ES-I3 (cell line): ENCODE measurements around the gene TMEM223.
A peak's percentile ranks its signal among the peaks of the same experiment; 100 is the strongest.
"Not testable (repeated sequence)": the region's sequence is repeated elsewhere in the genome, so short reads cannot be mapped to it uniquely, and the experiment has no call there.

Source experiments
- H3K36me3 ChIP-seq: 2 replicates; pipeline ENCODE4 v1.6.1; 2013; ENCODE audit warnings: mild to moderate bottlenecking, low read length, control low read depth, moderate library complexity; ENCODE audit not compliant: insufficient read depth
- H3K4me1 ChIP-seq: 2 replicates; pipeline ENCODE4 v1.6.1; 2013; ENCODE audit warnings: mild to moderate bottlenecking, control low read depth, low read length; ENCODE audit not compliant: insufficient read depth
- H3K9ac ChIP-seq: 2 replicates; pipeline ENCODE4 v1.6.1; 2013; ENCODE audit warnings: low read depth, mild to moderate bottlenecking, low read length, moderate library complexity
- H3K9me3 ChIP-seq: 2 replicates; pipeline ENCODE4 v1.6.1; 2013; ENCODE audit warnings: mild to moderate bottlenecking, low read length, moderate library complexity; ENCODE audit not compliant: control insufficient read depth, insufficient read depth

The TMEM223 gene, protein sequence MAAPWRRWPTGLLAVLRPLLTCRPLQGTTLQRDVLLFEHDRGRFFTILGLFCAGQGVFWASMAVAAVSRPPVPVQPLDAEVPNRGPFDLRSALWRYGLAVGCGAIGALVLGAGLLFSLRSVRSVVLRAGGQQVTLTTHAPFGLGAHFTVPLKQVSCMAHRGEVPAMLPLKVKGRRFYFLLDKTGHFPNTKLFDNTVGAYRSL

DNA sequence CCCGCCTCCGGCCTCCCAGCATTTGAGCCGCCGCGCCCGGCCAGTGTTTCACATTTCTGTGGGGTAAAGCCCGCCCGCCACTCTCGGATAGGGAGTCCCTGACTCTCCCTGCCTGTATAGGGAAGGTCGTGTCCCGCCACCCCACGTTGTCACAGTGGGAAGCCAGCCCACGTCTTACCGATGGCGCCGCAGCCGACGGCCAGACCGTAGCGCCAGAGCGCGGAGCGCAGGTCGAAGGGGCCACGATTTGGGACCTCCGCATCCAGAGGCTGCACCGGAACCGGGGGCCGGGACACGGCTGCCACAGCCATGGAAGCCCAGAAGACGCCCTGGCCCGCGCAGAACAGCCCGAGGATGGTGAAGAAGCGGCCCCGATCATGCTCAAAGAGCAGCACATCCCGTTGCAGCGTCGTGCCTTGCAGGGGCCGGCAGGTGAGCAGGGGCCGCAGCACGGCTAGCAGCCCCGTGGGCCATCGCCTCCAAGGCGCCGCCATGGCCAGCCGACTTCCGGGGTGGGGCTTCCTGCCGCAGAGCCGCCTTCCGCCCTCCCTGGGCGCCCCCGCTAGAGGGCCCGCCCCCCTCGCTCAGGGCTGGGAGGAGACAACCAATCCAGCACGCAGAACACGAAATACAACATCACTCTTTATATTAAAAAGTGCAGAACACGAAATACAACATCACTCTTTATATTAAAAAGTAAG lies at the start of gene TMEM223:
TMEM223 (minus strand) TSS at position 506 of the 701 bp plus-strand sequence; CDS start at position 494, 12 bp downstream.
- no peaks in the 10 kb centered on the region for H3K9me3 ChIP-seq
- peaks cover 3% of the 10 kb centered on the region for H3K36me3 ChIP-seq
- peak within 1 kb of the TSS; percentile 98 for H3K9ac ChIP-seq
- peaks cover 5% of the 10 kb centered on the region for H3K4me1 ChIP-seq

DNA sequence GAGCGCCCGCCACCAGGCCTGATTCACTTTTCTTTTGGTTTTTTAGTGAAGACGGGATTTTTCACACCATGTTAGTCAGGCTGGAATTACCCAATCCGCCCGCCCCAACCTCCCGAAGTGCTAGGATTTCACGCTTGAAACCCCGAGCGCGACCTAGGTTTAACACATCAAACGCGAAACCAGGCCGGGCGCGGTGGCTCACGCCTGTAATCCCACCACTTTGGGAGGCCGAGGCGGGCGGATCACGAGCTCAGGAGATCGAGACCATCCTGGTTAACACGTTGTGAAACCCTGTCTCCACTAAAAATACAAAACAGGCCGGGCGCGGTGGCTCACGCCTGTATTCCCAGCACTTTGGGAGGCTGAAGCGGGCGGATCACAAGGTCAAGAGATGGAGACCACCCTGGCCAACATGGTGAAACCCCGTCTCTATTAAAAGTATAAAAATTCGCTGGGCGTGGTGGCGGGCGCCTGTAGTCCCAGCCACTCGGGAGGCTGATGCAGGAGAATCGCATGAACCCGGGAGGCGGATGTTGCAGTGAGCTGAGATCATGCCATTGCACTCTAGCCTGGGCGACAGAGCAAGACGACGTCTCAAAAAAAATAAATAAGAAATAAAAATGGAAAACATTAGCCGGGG lies 49.0 kb upstream of the TMEM223 start:
- peak overlapping the region; percentile 75 for H3K9ac ChIP-seq
- not testable (repeated sequence) for H3K9me3 ChIP-seq, H3K36me3 ChIP-seq, H3K4me1 ChIP-seq

DNA sequence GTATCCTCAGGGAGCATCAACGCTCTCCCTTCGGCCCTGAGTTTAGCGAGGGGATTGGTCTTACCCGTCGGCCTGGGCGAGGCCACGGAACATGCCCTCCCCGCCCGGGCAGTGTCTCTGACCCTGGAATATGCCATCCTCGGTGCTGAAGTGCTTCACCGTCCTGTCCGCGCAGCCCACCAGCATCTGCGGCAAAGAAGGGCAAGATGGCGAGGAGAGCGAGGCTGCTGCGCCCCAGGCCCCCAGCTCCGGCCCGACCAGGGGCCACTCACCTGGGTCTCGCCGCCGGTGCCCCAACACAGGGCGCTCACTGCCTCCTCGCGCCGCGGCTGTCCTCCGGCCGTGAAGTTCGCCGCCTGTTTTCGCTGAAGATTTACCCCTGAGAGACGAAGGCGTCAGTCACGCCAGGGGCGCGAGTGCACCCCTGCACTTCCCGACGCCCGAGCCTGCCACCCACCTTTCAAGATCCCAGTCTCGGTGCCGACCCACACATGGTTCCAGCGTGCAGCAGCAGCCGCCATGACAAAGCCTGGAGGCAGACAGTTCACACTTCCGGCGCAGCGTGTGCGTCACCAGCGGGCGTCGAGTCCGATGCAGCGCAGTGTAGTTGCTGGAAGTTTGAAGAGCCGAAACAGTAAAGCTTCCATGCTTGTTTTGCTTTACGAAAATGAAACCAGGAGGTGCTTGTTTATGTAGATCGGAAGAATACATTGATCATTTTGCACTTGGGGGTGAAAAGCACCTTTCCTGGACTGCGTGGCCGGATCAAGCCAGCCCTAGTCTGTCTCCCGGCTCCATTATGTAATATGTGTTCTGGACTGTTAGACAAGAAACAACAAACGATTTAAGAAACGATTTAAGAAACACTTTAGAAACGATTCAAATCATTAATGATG lies 47.5 kb upstream of the TMEM223 start, which contains the start of gene WDR74:
WDR74 (minus strand) TSS at position 541 of the 896 bp plus-strand sequence; CDS start at position 521, 20 bp downstream.
- H3K36me3 ChIP-seq = peaks cover 7% of the 10 kb centered on the region; the same call in 1 of the 2 replicates
- H3K4me1 ChIP-seq = no peaks in the 10 kb centered on the region
- H3K9me3 ChIP-seq = no peaks in the 10 kb centered on the region
- peak within 1 kb of the TSS; percentile 75 for H3K9ac ChIP-seq

DNA sequence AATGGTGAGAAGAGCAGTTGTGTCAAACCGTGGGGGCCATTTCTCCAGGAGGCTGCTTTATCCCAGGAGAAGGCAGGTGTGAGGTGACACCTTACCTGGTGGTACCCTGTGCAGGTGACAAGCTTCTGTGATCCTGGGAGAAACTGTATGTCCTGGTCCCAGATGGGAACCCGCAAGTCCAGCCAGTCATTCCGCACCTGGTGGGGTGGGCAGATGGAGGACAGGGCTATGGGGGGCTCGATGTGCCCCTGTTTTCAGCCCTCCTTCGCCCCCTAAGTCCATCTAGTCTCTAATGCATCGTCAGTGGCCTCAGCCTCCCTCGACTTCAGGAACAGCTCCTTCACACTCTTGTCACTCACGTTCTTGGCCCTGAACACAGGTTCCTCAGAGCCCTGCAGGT lies 43.5 kb upstream of the TMEM223 start:
- H3K9me3 ChIP-seq = no peaks in the 10 kb centered on the region
- peaks cover 3% of the 10 kb centered on the region; the same call in 1 of the 2 replicates for H3K4me1 ChIP-seq
- no peak overlapping the region for H3K9ac ChIP-seq
- H3K36me3 ChIP-seq = peaks cover 7% of the 10 kb centered on the region; the same call in 1 of the 2 replicates

DNA sequence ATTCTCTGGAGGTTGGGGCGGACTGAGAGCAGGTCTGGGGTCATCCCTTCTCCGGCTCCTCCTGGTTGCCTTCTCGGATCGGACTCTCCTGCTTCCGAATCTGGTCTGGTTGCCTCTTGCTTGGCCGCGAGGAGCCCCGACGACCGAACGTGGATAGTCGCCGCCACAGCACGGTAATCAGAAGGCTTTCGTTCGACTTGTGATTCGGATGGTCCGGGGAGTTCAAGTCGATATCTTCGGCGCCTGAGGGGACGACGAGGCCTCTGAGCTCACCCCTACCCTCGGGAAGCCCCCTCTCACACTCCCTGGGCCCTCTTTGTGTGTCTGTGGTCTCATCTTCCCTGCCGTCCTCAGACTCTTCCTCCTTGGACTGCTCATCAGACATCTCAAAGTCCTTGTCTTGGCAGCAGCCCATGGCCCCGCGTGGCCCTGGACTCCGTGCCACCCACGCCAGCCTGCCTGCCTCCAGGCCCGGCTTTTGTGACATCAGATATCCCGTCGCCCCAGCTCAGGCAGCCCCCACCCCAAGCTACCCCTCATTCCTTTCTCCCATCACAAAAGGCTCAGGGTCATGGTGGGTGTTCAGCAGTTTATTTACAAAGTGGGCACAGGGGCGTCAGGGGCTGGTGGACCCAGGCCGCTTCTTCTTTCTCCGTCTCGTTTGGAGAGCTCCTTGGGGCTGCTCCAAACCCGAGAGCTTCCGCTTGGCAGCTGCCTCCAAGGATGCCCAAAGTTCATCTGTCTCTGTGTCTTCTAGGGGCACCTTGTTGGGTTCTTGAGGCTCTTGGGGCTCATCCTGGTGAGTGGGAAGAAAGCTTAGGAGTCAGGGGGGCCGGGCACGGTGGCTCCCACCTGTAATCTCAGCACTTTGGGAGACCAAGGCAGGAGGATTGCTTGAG lies 40.8 kb upstream of the TMEM223 start, which contains the start of gene TEX54:
TEX54 (minus strand) TSS at position 506 of the 899 bp plus-strand sequence.
- Histone ChIP-seq H3K9me3 (no peaks in the 10 kb centered on the region), H3K4me1 (peaks cover 3% of the 10 kb centered on the region; the same call in 1 of the 2 replicates), H3K9ac (peak within 1 kb of the TSS; percentile 75), H3K36me3 (peaks cover 7% of the 10 kb centered on the region; the same call in 1 of the 2 replicates)

DNA sequence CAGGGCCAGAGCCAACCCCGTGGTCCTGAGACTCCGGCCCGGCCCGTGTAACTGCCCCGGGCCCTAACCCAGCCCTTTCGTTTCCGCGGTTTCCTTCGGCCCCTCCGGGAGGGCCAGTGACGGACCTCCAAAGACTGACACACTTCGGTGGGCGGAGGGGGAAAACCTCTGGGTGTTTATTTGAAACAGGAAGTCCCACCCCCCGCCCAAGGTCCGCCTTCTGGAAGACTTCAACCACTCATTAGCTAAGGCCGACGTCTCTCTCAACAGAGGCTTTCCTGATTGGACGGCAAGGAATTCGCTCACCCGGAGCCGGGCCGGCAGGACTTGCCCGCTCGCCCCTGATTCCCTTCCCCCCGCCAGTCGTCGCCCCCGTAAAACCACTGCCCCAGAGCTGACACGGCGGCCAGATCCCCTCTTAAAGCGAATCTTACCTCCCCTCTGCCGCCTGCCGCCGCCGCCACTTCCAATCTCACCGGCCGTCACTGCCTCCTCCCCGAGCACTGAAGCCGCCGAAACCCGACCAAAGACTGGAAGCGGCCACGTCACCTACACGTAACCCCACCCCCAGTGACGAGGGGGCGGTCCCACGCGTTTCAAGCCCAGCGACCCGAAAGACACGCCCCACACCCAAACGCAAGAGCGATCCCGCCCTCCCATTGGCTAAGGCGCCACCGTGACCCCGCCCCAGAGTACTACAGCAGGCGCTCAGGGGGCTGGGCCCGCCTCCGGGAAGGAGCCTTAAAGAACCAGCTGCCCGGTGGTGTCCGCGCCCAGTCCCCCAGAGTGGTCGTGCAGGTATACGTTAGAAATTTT lies 39.9 kb upstream of the TMEM223 start, which contains the start of gene STX5:
STX5 (minus strand) TSS at position 532 of the 816 bp plus-strand sequence. CDS start 808 bp downstream, outside the sequence.
- no peaks in the 10 kb centered on the region for H3K9me3 ChIP-seq
- H3K4me1 ChIP-seq = peaks cover 3% of the 10 kb centered on the region; the same call in 1 of the 2 replicates
- peak within 1 kb of the TSS; percentile 75 for H3K9ac ChIP-seq
- peaks cover 7% of the 10 kb centered on the region for H3K36me3 ChIP-seq

DNA sequence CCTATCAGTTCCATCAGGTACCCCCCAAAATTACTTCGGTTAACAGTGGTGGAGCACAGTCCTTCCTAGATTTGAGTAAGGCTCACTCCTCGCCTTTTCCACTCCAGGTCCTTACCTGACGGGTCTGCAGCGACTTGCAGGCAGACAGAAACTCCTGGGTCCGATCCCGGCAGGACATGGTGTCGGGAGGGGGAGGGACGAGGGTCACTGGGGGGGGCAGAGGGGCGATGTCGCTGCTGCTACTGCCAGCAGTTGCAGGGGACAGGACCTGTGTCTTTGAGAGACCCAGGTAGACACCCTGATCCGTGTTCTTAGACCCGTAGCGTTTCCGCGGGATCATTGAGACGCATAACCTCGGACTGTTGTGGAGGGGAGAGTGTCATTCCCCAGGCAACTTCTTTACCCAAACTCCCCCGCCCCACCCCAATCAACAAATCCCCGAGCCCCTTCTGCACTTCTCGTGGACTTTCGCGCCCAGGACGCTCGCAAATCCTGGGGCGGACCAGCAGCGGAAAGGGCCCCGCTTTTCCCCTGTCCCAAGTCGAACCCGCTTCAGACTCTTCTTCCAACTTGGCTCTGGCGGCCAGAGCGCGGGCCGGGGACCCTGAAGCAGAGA lies 39.2 kb upstream of the TMEM223 start:
- no peaks in the 10 kb centered on the region for H3K9me3 ChIP-seq
- peaks cover 3% of the 10 kb centered on the region; the same call in 1 of the 2 replicates for H3K4me1 ChIP-seq
- peak overlapping the region; percentile 75 for H3K9ac ChIP-seq
- H3K36me3 ChIP-seq = peaks cover 1% of the 10 kb centered on the region

DNA sequence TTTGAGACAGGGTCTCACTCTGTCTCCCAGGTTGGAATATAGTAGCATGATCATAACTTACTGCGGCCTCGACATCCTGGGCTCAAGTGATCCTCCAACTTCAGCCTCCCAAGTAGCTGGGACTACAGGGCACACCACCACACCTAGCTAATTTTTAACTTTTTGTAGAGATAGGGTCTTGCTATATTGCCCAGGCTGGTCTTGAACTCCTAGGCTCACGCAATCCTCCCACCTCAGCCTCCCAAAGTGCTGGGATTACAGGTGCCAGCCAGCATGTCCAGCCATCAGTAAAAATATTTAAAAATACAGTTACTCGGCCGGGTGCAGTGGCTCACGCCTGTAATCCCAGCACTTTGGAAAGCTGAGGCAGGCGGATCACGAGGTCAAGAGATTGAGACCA lies 36.3 kb upstream of the TMEM223 start:
- not testable (repeated sequence) for H3K4me1 ChIP-seq, H3K9ac ChIP-seq, H3K9me3 ChIP-seq
- peaks cover 18% of the 10 kb centered on the region for H3K36me3 ChIP-seq

DNA sequence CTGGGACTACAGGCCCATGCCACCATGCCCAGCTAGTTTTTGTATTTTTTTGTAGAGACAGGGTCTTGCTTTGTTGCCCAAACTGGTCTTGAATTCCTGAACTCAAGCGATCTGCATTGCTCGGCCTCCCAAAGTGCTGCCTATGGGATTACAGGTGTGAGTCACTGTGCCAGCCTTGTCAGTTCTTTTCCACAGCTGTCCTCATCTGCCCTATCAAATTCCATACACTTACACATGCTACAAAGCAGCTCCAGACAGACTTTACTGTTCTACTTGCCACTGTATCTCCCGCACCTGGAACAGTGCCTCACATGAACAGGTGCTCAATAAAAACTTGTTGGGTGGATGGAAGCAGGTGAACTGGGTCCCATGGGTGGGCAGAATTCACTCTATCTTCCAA lies 31.9 kb upstream of the TMEM223 start:
- Histone ChIP-seq H3K4me1 (no peaks in the 10 kb centered on the region), H3K9me3 (no peaks in the 10 kb centered on the region), H3K9ac (no peak overlapping the region), H3K36me3 (peaks cover 24% of the 10 kb centered on the region)

DNA sequence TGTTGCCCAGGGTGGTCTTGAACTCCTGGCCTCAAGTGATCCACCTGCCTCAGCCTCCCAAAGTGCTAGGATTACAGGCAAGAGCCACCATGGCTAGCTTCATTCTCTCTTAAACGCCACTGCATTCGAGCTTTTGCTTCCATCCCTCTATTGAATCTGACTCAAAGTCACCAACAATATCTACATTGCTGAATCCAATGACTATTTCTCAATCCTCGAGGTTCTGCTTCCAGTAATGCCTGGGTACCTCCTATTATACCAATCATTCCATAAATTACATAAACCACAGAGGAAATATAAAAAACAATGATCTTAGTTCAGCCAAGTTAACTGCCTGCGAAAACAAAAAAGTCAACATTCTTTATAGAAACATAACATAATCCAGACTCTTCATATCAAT lies 25.3 kb upstream of the TMEM223 start:
- no peak overlapping the region for H3K9ac ChIP-seq
- no peaks in the 10 kb centered on the region for H3K4me1 ChIP-seq
- no peaks in the 10 kb centered on the region for H3K9me3 ChIP-seq
- no peaks in the 10 kb centered on the region for H3K36me3 ChIP-seq

DNA sequence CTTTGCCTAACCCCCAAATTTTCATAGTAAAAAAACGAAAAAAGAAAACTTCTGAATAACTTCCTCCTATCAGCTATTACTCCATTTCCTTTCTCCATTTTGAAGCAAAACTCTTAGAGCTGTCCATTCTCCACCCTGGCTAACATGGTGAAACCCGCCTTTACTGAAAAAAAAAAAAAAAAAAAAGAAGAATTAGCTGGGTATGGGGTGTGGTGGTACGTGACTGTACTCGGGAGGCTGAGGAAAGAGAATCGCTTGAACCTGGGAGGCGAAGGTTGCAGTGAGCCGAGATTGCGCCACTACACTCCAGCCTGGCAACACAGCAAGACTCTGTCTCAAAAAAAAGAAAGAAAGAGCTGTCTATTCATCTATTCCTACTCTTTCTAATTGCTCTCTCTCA lies 24.8 kb upstream of the TMEM223 start:
- no peaks in the 10 kb centered on the region for H3K36me3 ChIP-seq
- no peaks in the 10 kb centered on the region for H3K4me1 ChIP-seq
- no peak overlapping the region for H3K9ac ChIP-seq
- H3K9me3 ChIP-seq = no peaks in the 10 kb centered on the region

DNA sequence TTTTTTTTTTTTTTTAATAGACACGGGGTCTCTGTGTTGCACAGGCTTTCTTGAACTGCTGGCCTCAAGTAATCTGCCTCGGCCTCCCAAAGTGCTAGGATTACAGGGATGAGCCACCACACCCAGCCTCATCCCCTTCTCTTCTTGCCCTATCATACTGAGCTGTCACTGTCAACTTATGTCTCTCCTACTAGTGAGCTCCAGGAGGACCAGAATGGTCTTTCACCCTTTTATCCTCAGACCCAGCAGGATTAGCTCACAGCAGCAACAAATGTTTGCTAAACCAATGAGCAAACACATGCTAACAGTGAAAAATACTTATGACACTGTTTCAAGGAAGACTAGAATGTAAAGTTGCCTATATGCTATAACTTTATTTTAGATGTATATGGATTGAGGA lies 19.9 kb upstream of the TMEM223 start:
- Histone ChIP-seq H3K9me3 (no peaks in the 10 kb centered on the region), H3K4me1 (0 out of 2 replicates have a peak, but pooled peaks cover 3% of the 10 kb centered on the region), H3K36me3 (no peaks in the 10 kb centered on the region), H3K9ac (no peak overlapping the region)
